GM18867 (cell line): ENCODE measurements around the gene SS18L1.
A peak's percentile ranks its signal among the peaks of the same experiment; 100 is the strongest.
"Not testable (repeated sequence)": the region's sequence is repeated elsewhere in the genome, so short reads cannot be mapped to it uniquely, and the experiment has no call there.

Experiments
- ATAC-seq: cut with Tn5 transposase; IDR thresholded peaks from one replicate; pipeline ENCODE4 v1.9.1; 2021; ENCODE audit warnings: mild to moderate bottlenecking, moderate library complexity; ENCODE audit not compliant: unreplicated experiment

The SS18L1 gene, protein sequence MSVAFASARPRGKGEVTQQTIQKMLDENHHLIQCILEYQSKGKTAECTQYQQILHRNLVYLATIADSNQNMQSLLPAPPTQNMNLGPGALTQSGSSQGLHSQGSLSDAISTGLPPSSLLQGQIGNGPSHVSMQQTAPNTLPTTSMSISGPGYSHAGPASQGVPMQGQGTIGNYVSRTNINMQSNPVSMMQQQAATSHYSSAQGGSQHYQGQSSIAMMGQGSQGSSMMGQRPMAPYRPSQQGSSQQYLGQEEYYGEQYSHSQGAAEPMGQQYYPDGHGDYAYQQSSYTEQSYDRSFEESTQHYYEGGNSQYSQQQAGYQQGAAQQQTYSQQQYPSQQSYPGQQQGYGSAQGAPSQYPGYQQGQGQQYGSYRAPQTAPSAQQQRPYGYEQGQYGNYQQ

DNA sequence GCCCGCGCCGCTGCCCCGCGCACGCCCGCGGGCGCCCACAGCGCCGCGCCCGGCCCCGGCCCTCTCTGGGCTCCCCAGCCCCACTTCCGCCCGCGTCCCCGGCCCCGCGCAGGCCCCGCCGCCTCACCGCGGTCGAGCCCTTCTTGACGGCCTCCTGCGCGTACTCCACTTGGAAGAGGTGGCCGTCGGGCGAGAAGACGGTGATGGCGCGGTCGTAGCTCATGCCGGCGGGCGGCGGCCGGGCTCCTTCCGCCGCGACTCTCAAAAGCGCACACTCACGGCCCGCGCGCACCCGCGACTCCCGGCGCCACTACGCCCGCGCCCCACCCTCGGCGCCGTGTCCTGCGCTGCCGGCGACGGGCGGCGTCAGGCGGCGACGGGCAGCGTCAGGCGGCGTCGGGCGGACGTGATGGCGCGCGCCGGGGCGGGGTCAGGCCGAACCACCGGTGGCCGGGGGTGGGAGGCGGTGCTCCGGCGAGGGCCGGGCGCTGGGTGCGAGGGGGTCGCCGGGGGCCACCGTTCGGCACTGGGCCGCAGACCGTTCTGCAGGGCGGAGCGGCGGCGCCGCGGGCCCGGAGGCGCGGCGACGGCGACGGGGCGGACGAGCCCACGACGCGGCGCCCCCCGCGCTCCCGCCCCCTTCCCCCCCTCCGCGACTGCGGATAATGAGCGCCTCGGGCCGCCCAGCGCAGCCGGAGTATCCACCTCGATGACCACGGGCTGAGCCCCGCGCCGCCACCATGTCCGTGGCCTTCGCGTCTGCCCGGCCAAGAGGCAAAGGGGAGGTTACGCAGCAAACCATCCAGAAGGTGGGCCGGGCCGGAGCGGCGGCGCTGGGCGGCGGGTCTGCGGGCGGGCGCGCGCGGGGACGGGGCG lies at the start of gene SS18L1, which contains the start of gene PSMA7:
Gene SS18L1 (plus strand): TSS at position 689 of the 876 bp plus-strand sequence. CDS start 52 bp downstream, at position 741.
Gene PSMA7 (minus strand): TSS at position 314 of the 876 bp plus-strand sequence. CDS start 91 bp downstream, at position 223.
- ATAC-seq, result peak; percentile 71

DNA sequence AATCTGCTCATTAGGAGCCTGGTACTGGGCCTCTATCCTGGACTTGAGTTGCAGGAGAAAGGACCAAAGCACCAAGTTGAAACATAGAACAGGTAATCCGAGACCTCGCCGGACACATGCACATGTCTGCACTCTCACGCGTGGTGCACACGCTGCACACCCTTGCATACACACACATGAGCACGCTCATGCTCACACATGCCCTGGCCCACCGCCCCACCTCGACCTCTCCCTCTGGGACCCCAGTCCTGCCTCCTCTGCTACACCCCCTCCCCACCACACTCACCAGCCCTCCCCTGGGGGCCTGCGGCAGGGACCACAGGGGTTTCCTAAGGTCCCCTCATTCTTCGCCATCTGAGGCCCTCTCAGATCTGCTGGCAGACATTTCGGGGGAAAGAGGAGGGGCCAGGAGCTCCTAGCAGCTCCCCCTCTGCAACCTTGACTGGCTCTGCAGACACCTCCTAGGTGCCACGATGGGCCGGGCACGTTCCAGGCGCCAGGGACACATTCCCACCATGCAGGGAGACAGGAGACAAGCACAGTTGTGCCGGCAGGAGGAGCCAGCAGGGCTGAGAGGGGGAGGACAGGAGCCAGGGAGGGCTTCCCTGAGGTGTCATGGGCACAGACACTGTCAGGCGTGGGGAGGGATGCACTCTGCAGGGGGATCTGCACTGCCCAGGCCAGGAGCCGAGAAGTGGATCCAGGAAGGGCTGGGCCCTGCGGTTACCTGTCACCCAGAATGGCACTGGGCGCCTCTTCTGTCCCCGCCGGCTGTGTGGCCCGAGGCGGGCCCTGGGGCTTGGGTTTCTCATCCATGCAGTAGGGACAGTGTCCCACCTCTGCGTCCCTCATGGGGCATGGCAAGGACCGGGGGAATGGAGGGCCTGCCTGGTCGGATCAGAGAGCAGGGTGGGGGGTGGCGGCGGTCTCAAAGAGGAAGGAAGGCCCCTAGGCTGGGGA lies 46.9 kb upstream of the SS18L1 start:
- no peak for ATAC-seq

DNA sequence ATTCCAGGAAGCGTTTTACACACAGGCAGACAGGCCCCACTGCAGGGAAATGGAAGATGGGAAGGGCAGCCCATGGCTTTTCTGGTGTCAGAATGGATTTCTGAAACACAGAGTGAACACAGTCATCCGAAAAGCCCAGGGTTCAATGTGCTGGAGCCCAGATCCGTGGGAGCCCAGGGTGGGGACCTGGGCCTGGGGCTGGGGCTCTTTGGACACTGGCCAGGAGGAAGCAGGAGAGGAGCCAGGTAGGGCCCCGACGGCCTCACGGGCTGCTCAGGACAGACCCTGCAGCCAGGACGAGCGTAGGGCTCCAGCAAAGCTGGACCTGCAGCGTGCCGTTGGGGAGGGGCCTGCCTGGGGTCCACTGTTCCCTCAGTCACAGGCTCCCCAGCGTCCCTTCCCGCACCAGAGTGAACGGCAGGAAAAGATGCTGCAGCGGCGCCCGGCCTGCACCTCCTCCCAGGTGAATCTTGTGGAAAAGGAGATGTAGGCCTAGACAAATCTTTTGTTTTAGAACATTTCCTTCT lies 45.6 kb upstream of the SS18L1 start:
- no peak for ATAC-seq

DNA sequence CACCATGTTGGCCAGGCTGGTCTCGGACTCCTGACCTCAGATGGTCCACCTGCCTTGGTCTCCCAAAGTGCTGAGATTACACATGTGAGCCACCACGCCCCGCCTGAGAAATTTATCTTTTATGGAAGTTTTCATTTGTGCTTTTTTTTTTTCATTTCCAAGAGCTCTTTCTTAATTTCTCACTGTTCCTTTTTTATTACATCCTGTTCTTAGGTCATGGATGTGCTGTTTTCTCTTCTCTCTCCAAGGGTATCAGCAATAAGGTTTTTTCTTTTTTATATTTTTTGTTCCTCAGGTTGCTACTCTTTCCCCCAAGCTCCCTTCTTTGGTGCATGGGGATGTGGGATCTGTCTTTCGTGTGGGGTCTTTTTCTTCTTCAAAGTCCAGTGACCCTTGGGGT lies 42.5 kb upstream of the SS18L1 start:
- no peak for ATAC-seq

DNA sequence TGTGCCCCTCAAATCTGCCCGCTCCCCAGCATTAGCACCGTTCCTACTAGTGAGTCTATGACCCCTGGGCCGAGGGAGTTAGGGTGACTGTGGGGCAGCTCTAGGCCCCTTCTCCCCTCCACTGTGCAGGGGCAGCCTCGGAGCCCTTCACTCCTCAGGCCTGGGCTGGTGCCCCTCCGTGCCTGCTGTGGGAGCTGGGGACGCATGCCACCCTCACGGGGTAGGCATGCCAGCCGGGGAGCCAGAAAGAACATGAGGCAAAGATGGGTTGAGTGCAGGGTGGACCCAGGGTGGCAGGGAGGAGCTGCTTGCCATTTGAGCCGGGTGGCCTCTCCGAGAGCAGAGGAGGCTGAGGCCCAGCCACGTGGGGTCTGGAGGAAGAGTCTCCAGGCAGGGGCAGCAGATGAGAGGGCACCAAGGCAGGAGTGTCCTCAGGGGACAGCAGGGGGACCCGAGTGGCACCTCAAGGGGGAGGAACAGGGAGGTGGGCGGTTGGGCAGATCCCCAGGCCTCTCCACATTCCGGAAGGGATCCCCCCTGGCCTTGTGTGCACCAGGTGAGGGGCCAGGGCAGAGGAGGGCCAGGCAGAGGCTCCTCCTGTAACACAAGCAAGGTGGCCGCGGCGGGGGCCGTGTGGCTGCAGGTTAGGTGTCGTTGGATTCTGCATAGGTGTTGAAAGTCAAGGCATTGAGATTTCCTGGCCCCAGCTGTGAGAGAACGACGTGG lies 39.9 kb upstream of the SS18L1 start:
- no peak for ATAC-seq

DNA sequence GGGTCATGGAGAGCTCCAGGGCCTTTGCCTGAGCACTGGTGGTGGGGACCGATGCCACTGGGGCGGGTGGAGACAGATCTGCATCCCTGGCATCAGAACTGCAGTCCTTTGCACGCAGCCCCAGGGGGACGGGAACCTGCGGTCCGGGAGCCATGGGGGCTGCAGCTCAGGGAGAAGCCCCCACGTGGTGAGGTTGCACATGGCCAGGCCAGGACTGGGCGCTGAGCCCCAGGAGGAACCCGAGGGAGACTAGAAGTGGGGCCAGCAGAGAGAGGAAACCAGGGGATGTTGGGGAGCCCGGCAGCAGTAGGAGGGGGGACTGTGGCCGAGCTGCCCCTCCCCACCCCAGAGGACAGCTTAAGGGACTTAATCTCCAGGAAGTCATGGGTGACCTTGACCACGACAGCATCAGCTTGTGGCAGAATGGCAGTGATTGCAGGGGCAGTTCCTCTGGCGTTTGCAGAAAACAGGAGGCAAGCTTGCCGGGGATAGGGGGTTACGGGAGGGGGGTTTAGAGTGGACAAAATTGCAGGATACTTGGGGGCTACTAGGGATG lies 39.3 kb upstream of the SS18L1 start:
- ATAC-seq, result no peak

DNA sequence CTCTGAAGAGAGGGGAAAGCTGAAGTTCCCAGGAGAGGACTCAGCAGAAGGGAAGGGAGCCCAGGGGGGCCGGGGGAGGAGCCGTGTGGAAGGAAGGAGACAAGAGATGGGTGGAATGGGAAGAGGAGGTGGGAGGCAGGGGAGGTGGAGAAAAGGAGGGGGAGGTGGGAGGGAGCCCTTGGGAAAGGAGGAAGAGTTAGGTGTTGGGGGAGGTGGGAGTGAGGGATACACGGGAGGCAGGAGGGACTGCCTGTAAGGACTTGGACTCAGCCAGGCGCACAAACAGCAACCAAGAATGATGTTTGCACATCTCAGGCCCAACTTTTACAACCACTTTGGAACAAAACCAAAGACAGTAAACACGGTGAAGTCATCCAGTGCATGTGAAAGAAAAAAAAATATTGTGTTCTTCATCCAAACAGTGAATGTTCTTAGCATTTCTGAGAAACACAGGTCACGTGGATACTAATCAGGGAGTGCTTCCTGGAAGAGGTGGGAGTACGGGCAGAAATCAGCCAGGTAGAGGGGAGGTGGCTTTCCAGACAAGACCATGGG lies 38.7 kb upstream of the SS18L1 start:
- no peak for ATAC-seq

DNA sequence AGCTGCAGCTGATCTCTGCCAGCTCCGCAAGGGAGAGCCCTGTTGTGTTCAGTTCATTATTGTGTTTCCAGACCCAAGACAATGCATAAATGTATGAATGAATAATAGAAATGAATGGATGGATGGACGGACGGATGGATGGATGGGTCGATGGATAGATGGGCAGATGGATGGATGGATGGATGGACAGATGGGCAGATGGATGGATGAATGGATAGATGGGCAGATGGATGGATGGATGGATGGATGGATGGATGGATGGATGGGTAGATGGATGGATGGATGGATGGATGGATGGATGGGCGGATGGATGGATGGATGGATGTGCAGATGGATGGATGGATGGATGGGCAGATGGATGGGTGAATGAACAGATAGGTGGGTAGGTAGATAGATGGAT lies 38.0 kb upstream of the SS18L1 start:
- ATAC-seq, result no peak

DNA sequence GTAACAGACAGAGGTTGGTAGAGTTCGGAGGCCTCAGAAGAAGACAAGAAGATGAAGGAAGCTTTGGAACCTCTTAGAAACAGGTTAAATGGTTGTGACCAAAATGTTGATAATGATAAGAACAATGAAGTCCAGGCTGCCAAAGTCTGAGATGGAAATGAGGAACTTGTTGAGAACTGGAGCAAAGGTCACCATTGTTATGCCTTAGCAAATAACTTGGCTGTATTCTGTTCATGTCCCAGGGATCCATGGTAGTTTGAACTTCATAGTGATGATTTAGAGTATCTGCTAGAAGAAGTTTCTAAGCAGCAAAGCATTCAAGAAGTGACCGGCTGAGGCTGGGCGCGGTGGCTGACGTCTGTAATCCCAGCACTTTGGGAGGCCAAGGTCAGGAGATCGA lies 32.4 kb upstream of the SS18L1 start:
- ATAC-seq, result no peak

DNA sequence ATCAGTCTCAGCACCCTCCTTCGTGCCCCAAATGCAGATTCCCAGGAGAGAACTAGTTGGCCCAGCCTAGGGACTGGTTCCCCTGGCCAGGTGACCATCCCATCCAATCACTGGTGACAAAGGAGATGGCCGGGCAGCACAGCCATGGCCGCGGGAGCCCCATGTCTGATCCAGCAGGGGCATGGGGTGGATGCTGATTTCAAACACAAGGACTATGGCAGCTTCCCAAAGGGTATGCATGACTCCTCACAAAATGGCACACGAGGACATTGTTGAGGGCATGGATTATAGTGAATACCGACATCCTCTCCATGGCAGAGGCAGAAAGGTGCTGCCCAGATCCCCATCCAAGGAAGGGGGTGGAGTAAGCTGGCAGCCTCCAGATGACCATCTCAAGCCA lies 31.2 kb upstream of the SS18L1 start:
- ATAC-seq, result no peak

DNA sequence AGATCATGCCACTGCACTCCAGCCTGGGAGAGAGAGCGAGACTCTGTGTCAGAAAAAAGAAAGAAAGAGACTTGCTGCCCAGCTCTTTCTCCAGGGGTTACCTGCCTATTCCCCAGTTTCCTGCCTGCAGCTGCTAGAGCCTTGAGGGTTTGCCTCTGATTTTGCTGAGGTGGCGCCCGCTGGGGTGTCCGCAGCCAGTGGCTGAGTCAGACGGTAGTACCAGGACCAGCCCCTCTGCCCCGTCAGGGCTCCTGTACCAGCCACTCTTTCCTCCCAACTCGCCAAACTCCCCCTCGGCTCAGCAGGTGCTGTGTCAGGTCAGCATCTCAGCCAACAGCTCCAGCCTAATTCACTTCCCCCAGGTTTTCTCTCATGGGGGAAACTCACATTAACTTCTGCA lies 28.7 kb upstream of the SS18L1 start:
- ATAC-seq, result no peak

DNA sequence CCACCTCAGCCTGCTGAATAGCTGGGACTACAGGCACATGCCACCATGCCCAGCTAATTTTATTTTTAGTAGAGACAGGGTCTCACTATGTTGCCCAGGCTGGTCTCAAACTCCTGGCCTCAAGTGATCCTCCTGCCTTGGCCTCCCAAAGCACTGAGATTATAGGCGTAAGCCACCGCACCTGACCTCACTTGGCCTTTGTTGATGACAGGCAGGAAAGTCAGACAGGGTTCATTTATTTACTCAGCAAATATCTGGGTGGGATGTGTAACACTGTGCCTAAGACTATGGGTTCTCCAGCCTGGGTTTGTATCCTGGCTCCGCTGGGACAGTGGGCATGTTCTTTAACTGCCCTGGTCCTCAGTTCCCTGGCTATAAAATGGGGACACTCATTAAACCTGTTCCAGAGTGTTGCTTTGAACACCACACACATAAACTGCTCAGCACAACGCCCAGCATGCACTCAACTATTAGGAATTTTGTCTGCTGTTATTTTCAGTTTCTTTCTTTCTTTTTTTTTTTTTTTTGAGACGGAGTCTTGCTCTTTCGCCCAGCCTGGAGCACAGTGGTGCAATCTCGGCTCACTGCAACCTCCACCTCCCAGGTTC lies 27.7 kb upstream of the SS18L1 start:
- ATAC-seq, result not testable (repeated sequence)

DNA sequence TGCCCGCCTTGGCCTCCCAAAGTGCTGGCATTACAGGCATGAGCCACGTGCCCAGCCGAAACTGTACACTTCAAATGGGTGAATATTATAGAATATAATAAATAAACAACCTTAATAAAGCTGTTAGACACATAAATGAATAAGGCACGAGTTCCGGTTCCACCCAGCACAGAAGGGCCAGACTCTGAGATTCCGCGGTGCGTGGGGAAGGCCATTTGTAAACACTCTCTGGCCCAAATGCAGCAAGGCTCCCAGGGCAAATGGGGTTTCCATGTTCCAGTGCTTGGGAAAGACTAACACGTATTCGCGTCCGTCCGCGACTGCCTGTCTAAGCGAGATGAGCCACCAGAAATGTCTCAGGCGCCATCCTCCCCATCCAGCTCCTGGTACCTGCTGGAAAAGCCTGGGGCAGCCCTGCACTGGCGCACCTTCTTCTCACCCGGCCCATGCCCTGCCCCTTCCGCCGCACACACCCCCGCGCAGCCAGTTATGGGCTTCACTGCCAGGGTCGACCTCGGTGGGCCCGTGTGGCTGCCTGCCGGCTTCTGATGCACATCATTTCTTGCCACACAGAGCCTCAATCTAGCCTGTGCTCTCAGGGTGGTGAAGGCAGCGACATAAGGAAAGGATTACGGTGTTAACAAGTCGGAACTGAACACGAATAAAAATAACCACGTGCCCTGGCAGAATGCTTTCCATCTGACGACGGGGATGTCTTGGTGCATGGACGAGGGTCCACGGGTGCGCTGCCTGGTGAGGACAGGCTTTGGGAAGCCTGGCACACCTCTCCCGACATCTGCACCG lies 26.8 kb upstream of the SS18L1 start:
- no peak for ATAC-seq

DNA sequence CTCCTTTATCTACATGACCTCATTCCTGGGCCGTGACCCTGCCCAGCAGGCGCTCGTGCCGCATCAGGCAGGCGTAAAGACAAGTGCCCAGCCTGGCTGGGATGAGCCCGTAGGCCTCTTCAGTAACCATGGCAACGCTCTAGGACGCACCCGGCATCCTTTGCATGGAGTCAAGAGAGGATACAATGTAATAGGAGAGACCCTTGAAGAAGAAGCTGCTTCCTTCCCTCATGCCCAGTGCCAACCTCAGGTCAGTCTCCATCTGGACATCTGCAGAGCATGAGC lies 26.3 kb upstream of the SS18L1 start:
- no peak for ATAC-seq

DNA sequence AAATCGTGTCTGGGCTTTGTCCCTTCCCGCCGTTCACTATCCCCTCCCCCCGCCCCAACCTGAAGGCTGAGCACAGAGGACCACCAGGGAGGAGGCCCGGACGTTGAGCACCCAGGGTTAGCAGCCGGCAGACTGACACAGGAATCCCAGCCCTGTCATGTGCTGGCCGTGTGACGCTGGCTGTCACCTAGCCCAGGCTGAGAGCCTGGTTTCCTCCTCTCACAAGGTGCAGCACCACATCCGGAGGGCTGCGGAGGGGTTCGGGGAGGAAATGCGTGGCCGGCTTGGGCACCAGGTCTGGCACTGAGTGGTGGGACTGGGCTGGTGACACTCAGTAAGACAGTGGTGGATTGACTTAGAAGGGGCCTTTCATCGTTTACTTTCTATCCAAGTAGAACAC lies 25.9 kb upstream of the SS18L1 start:
- ATAC-seq, result no peak

DNA sequence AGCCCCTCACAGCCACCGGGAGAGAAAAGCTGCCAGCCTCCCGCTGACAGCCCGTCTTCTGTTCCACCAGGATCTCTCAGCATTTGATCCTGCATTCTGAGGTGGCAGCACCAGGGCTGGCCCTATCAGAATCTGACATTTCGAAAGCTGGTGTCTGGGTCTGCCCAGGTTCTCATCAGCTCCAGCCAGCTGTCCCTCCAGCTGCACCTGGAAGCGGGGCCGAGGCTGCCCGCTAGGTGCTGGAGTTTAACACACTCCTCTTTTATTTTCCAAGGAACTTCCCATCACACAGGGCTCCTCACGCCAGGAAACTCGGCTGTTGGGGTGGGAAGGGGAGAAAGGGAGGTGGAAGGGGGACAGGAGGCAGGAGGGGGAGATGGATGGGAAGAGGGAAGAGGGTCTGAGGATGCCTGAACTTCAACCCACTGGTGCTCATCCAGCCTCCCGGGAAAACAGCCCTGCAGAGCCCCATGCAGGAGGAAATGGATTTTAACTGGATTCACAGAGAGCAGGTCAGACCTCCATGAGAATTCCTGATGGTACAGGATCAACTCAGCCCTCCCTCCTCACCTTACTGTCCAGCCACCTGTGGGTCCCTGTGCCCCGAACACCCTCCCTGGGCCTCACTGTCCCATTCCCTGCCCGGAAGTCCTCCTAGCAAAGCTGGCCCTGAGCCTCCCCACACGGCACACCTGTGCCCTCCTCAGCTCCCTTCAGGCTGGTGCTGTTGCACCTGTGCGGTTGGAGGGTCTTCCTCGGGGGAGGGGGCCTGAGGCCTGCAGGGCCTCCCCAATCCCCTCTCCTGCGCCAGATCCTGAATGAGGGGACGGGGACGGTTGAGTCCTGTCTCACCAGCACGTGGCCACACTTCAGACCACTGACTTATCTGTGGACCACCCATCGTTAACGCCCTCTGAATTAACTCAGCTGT lies 25.2 kb upstream of the SS18L1 start:
- no peak for ATAC-seq

DNA sequence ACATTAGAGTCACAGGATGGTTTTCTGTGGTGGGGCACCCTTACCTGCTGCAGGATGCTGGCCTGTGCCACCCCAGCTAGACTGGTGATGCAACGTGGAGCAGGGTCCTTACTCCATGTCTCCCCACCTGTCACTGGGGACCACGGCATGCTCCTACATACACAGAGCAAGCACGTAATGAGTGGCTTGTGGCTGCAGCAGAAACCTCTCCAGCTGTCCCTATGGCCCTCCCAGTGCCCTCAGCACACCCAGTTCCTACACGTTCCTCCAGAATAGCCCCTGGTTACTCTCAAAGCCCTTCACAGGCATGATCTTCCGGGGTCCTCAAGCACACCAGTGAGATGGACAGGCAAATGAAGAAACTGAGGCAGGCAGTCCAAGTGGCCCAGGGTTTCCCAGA lies 24.5 kb upstream of the SS18L1 start:
- ATAC-seq, result no peak
